Measurements from ENCODE around the gene ACOT13.
"Not testable (repeated sequence)": the region's sequence is repeated elsewhere in the genome, so short reads cannot be mapped to it uniquely, and the experiment has no call there.

ACOT13 gene

DNA sequence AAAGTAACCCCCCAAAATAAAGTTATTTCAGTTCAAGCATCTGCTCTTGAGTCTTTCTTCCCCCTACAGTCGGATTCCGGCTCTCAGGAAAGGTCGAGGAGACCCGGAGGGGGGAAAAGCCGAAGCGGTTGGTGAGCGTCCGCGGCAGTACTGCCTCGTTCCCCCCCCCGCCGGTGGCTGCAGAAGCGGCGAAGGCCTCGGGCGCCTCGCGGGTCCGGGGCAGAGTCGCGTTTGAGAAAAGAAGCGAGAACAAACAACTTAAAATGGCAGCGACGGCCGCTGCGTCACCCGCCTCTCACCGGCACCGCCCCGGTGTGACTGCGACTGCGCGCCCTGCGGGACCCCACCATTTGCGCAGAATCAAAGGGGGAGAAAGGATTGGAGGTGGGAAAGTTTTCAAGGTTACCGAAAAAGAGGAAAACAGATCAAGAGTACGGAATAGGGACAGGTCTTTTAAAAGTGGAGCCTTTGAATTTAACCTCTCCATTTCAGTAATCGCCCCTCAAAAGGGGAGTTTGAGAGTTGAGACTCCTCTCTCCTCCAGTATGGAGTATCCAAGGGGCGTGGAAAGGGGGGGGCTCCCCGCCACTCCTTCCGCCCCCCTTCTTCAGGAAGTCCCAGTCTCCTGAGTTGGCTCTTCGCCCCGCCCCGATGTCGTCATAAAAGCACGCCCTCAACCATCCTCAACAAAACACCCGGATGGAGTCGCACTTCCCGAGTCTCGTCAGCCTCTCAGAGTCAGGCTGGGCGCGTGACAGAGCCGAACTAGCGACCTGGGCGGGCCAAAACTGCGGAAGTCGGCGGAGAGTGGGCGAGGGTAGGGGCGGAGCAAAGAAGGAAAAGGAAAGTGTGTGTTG, 54.0 kb downstream of the ACOT13 start:
- TF ChIP-seq, protein P1, sequence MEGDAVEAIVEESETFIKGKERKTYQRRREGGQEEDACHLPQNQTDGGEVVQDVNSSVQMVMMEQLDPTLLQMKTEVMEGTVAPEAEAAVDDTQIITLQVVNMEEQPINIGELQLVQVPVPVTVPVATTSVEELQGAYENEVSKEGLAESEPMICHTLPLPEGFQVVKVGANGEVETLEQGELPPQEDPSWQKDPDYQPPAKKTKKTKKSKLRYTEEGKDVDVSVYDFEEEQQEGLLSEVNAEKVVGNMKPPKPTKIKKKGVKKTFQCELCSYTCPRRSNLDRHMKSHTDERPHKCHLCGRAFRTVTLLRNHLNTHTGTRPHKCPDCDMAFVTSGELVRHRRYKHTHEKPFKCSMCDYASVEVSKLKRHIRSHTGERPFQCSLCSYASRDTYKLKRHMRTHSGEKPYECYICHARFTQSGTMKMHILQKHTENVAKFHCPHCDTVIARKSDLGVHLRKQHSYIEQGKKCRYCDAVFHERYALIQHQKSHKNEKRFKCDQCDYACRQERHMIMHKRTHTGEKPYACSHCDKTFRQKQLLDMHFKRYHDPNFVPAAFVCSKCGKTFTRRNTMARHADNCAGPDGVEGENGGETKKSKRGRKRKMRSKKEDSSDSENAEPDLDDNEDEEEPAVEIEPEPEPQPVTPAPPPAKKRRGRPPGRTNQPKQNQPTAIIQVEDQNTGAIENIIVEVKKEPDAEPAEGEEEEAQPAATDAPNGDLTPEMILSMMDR (IDR thresholded peaks at IDR 0.05), result no peak
- no peak for TF ChIP-seq ZFX (IDR thresholded peaks at IDR 0.05; ENCODE audit: borderline replicate concordance)
- peak overlapping the region; percentile 97 for H3K27ac ChIP-seq

DNA sequence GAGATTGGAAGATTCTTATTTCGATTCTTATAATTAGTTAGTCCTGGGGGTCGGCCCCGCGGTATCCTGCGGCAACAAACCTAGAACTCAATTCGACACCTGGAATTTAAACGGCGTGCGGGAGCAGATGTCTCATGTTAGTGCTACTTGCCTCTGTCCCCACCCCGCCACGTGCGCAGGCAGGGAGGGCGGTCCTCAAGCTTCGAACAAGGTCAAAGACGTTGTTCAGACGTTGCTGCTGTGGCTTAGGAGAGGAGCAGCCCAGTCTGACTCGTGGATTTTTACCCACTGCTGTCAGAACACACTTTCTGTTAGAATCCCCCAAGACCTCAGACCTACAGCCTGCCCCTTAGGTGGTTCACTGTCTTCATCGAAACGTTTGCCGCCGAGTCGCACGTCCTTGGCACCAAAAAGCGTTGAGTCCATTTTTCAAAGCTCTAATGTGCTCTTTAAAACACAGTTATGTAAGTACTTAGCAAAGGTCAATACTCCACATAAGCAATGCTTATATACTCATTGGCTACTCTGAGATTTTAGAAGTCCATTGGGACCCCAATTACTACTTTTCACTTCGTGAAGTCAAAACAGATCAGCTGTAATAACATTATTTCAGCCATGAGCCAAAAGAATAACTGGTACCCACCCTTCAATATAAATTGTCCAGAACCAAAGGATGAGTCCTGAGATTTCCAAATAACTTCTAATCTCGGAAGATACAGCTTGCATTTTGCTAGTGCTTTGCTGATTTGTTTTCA, 54.8 kb downstream of the ACOT13 start:
- peak overlapping the region; percentile 97 for H3K27ac ChIP-seq
- no peak for TF ChIP-seq ZFX (IDR thresholded peaks at IDR 0.05; ENCODE audit: borderline replicate concordance)
- TF ChIP-seq, protein P1 (IDR thresholded peaks at IDR 0.05), result no peak

DNA sequence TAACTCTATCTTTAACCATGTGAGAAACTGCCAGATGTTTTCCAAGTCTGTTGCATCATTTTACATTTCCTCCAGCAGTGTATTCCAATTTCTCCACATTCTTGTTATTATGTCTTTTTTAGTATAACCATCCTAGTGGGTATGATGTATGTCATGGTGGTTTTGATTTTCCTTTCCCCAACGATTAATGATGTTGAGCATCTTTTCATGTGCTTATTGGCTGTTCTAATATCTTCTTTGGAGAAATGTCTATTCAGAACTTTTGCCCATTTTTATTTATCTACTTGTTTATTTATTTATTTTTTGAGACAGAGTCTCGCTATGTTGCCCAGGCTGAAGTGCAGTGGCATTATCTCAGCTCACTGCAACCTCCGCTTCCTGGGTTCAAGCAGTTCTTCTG, 56.4 kb downstream of the ACOT13 start:
- TF ChIP-seq, protein P1 (IDR thresholded peaks at IDR 0.05), result no peak
- TF ChIP-seq ZFX (IDR thresholded peaks at IDR 0.05; ENCODE audit: borderline replicate concordance), result no peak
- no peak overlapping the region for H3K27ac ChIP-seq

DNA sequence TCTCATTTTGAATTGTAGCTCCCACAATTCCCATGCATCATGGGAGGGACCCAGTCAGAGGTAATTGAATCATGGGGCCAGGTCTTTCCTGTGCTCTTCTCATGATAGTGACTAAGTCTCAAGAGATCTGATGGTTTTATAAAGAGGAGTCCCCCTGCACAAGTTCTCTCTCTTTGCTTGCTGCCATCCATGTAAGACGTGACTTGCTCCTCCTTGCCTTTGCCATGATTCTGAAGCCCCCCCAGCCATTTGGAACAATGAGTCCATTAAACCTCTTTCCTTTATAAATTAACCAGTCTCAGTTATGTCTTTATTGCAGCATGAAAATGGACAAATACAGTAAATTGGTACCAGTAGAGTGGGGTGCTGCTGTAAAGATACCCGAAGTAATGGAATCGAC, 63.8 kb downstream of the ACOT13 start:
- H3K27ac ChIP-seq, result not testable (repeated sequence)

DNA sequence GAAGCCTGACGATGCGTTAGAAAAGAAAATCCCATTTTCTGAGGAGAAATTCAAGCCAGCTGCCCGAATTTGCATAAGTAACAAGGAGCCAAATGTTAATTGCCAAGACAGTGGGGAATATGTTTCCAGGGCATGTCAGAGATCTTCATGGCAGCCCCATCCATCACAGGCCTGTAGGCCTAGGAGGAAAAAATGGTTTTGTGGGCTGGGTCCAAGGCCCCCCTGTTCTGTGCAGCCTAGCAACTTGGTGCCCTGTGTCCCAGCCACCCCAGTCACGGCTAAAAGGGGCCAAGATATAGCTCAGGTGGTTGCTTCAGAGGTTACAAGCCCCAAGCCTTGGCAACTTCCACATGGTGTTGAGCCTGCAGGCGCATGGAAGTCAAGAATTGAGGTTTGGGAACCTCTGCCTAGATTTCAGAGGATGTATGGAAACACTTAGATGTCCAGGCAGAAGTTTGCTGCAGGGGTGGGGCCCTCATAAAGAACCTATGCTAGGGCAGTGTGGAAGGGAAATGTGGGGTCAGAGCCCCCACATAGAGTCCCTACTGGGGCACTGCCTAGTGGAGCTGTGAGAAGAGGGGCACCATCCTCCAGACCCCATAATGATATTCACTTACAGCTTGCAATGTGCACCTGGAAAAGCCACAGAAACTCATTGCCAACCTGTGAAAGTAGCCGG, 64.7 kb downstream of the ACOT13 start:
- not testable (repeated sequence) for H3K27ac ChIP-seq

DNA sequence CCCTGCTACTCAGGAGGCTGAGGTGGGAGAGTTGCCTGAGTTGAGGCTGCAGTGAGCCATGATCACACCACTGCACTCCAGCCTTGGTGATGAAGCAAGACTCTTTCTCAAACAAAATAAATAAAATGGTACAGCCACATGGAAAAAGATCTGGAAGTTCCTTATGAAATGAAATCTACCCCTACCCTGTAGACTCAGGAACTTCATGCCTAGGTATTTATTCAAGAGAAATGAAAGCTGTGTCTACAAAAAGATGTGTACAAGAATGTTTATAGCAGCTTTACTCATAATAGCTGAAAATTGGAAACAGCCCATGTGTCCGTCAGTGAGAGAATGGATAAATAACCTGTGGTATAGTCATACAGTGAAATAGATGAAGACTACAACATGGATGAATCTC, 67.3 kb downstream of the ACOT13 start:
- H3K27ac ChIP-seq, result no peak overlapping the region
- TF ChIP-seq, protein P1 (IDR thresholded peaks at IDR 0.05), result no peak
- TF ChIP-seq ZFX (IDR thresholded peaks at IDR 0.05; ENCODE audit: borderline replicate concordance), result no peak

DNA sequence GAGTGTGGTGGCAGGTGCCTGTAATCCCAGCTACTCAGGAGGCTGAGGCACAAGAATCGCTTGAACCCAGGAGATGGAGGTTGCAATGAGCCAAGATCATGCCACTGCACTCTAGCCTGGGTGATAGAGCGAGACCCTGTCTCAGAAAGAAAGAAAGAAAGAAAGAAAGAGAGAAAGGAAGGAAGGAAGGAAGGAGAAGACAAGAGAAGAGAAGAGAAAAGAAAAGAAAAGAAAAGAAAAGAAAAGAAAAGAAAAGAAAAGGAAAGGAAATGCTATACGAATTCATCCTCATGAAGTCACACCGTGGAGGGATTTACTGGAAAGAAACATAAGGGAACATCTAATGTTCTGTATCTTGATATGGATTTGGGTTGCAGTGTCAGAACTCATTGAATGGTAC, 67.8 kb downstream of the ACOT13 start:
- H3K27ac ChIP-seq, result not testable (repeated sequence)

DNA sequence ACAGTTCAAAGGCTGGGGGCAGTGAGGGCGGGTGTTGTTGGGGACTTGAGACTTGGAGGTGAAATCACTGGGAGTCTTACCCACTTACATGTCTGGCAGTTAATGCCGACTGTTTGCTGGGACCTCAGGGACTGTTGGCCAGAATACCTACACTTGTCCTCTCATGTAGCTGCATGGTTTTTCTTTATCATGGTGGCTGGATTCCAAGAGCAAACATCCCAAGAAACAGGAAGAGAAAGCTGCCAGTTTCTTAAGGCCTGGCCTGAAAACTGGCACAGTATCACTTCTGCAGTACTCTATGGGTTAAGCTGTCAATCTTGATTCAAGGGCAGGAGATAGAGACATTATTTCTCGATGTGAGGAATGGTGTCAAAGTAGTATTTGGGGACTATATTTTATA, 71.9 kb downstream of the ACOT13 start:
- H3K27ac ChIP-seq, result no peak overlapping the region
- TF ChIP-seq, protein P1 (IDR thresholded peaks at IDR 0.05), result no peak
- TF ChIP-seq ZFX (IDR thresholded peaks at IDR 0.05; ENCODE audit: borderline replicate concordance), result no peak

Measured in 22Rv1 (cell line).